NCI-H2171 treated with DMSO at 0.1 percent for 48 hours (cell line): ENCODE measurements around the gene SCFD2.
"Not testable (repeated sequence)": the region's sequence is repeated elsewhere in the genome, so short reads cannot be mapped to it uniquely, and the experiment has no call there.

Experiments
- DNase-seq: peaks from one replicate; lab custom pipeline; 2025; lab: John Stamatoyannopoulos, UW

Gene SCFD2

DNA sequence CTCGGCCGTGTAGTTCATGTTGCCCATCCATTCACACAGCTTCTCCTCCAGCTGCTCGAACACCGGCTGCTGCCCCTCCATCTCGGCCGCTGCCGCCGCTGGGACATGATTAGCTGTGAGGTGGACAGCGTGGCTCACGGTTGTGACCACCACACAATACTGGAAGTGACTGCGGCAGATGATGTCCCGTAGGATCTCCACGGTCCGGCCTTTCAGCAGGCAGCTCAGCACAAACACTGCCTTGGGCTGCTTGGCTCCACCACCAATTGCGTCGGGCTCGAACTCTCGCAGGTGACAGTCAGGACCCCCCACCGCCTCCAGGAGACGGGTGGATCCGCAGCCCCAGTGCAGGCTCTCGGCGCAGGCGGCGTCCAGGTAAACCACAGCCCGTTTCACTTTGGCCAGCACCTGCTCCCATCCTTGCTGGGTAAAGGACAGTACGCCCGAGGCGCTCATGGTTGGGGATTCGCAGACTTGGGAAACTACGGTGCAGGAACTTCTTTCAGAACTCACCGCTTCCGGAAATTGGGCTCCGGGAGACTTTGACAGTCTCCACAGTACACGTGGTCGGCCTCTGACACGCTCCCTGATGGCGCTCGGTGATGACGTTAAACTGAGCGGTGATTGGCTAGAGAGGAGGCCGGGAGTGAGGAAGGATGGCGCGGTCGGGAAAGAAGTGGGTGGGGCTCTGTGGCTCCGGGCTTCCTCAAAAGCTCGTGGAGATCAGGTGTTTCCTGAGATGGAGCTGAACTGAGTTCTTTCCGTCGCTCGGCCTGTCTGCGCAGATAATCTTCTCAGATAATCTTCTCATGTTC, at the start of gene SCFD2:
Gene SCFD2 (minus strand): TSS at position 576 of the 815 bp plus-strand sequence.
- peak; percentile 87 for DNase-seq

DNA sequence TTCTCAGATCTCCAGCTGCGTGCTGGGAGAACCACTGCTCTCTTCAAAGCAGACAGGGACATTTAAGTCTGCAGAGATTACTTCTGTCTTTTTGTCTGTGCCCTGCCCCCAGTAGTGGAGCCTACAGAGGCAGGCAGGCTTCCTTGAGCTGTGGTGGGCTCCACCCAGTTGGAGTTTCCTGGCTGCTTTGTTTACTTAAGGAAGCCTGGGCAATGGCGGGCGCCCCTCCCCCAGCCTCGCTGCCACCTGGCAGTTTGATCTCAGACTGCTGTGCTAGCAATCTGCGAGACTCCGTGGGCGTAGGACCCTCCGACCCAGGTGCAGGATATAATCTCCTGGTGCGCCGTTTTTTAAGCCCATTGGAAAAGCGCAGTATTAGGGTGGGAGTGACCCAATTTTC, 43.6 kb upstream of the SCFD2 start:
- DNase-seq = not testable (repeated sequence)

DNA sequence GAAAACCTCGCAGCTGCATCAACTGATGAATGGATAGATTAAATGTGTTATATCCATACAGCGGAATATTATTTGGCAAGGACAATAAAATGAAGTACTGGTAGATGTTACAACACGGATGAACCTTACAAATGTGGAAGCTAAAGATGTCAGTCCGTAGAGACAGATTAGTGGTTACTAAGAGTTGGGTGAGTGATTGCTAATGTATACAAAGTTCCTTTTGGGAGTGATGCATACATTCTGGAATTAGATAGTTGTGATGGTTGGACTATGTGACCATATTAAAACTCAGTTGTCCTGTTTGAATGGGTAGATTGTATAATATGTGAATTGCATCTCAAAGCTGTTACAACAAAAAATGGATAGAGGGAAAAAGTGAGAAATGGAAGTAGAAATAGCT, 14.4 kb upstream of the SCFD2 start:
- no peak for DNase-seq

DNA sequence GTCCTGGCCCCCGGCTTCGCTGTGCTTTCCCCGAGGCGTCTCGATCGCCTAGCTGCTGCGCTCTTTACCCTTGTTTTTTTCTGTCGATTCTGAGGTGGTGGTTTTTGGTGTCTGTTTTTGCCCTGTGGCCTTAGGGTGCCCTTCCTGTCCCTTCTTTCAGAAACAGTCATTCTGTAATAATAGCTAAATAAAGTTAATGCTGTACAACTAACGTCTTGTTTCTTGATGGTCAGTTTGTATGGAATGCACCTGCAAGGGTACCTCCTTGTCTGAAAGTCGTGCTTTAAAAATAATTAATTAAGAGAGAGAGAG, 12.3 kb upstream of the SCFD2 start:
- DNase-seq = no peak

DNA sequence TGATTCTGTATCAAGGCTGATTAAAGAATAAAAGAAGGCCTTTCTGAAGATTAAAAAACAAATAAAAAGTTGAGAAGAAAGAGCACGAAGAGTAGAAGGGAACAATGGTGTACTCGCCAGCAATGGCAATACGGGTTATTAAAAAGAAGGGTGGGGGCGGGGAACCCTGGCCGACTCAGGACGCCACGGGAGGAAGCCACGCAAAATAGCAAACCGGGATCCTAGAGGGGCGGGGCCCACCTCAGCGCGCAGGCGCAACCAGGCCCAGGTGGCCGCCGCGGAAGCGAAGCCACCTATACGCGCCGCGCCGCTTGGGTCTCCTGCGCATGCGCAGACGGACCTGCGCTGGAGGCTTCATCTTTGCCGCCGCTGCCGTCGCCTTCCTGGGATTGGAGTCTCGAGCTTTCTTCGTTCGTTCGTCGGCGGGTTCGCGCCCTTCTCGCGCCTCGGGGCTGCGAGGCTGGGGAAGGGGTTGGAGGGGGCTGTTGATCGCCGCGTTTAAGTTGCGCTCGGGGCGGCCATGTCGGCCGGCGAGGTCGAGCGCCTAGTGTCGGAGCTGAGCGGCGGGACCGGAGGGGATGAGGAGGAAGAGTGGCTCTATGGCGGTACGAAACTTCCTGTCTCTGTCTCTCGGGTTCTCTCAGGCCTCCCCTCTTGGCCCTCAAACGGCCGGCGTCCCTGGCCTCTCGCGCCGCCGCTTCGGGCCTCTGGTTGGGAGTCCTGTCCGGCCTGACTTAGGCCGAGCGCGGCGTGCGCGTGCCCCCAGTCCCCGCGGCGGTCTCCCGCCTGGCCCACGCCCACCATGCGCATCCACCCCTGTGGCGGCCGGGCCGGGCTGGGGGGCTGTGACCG, 11.7 kb upstream of the SCFD2 start, which contains the start of gene FIP1L1:
Gene FIP1L1 (plus strand): TSS at position 323 of the 852 bp plus-strand sequence. CDS start 198 bp downstream, at position 521.
- peak; percentile 77 for DNase-seq

DNA sequence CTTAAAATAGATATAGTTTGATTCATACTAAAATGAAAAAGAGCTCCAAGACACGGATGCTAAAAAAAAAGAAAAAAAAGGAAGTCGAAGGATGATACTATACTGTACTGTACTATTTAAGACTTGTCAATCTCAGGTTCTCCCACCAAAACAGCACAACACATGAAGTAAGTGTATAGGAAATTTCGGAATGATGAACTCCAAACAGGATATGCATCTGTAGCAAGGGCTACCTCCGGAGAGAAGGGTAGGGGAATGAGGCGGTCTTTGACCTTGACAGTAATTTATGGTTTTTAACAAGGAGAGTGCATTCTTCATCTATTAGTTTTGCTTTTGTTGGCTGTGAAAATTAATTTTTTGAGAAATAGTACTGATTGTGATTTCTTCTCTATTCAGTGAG, 11.0 kb upstream of the SCFD2 start:
- DNase-seq = no peak

DNA sequence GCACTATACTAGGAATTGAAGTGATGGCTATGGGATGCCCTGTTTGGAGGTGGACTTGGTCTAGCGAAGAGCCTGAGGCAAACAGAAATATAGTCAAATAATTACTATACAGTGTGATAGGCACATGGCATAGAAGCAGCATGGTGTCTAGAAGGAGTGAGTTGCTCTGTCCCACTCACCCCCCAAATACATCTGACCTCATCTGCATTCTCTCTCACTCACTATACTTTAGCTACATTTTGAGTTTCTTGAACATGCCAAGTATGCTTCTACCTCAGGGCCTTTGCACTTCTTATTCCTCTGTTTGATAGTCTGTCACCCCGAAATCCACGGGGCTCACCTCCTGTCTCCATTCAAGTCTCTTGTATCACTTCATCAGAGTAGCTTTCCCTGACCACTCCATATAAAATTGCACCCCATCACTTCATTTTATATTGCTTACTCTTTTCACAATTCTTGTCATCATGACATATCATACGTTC, 9.0 kb upstream of the SCFD2 start:
- no peak for DNase-seq

DNA sequence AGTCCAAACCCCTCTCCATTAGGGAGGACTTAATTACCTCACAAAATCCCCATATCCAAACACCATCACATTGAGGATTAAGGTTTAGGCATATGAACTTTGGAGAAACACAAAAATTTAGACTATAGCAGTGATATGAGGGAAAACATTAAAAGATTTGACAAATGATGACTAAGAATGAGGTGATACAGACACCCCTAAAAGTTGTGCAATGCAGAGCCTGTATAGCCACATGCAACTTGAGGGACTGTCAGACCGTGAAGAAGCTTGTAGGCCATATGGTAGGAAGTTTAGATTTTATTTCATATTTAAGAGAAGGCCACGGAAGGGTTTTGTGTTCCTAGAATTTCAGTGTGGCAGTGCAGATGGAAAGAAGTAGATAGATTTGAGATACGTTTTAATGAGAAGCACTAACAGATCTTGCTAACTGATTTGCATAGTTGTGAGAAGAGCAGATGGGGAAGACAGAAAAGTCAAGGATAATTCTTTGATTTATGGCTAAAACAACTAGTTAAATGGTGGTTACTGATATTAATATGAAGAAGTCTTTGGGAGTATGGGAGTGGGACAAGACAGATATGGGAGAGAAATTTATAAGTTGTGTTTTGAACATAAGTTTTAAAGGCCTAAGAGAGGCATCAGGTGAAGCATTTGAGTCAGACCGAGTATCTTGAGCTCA, 6.1 kb upstream of the SCFD2 start:
- DNase-seq = no peak

DNA sequence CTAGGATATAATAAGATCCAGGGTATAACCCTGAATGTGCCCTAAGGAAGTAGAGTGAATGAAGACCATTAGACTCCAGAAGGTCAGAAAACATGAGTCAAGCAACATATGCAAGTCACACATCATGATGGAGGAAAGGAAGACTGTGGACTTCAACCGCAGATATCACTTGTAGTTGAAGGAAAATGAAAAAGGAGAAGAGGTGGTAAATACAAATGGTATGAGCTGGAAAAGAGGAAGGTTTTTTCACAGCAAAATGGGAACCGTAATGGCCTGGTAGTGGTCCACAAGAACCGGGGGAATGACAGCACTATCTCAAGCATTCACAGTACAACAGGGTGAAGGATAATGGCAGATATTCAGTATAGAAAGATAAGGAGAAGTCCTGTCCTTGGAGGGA, 5.2 kb upstream of the SCFD2 start:
- DNase-seq = no peak

DNA sequence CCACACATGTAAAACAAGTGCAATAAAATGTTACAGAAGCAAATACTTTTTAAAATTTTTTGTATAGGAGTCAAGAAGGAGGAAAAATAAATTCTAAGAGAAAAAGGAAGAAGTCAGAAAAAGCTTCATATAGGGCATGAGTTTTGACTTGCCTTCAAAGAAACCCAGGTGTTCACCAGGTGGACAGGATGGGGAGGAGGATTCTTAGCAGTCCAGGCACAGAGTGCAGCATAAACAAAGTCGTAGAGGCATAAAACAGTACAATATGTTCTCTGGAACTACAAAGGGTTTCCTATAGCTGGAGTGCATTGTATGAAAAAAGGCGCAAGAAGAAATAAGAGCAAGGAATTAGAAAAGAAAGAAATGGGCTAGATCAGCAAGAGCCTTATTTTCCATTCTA, 1.9 kb upstream of the SCFD2 start:
- DNase-seq = no peak

DNA sequence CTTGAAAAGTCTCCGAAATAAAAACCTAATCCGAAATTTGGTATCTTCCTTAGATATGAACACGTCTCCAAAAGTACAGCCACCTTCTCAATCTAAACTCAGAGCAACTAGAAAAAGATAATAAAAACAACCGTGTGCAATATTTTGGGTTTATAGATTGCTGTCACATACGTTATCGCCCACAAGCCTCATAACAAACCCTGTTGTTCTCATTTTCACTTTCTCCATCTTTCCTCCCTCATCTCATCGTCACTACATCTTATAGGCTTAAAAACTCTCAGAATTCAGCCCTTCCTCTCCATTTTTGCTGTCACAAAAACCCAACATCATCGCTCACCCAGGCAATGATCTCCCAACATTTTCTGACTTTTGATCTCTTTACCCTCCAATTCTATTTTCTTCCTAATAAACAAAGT, 448 bp upstream of the SCFD2 start:
- DNase-seq = no peak

DNA sequence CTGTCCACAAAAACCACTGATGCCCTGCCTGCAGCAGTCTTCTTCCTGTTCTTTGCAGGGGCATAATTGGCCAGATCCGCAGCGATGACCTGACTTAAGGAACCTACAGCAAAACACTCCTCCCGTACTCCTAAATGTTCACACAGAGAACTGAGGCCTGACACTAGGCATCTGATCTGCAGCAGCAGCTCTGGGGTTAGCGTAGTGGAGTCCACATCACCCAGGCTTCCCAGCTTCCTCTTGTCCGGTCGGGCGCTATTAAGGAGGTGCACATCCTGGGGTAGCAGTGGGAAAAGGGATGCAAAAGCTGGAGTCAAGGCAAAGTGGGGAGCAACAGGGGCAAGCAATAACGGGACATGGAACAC, 758 bp downstream of the SCFD2 start:
- no peak for DNase-seq

DNA sequence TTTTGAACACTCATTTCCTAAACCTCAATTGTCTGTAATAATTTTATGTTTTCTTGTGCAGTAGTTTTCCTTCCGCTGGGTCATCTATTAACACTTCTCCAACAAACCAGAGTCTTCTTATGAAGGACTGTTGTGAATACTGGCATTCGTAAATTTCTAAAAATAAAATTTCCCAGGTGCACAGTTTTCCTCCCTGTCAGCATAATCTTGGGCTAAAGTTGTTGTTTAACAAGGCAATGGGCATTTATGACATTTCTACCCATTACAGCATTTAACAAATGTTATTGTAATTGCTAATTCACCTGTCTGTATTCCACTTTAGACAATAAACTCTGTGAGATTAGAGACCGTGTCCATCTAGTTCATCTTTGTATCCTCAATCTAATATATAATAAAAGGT, 1.2 kb downstream of the SCFD2 start:
- DNase-seq = no peak

DNA sequence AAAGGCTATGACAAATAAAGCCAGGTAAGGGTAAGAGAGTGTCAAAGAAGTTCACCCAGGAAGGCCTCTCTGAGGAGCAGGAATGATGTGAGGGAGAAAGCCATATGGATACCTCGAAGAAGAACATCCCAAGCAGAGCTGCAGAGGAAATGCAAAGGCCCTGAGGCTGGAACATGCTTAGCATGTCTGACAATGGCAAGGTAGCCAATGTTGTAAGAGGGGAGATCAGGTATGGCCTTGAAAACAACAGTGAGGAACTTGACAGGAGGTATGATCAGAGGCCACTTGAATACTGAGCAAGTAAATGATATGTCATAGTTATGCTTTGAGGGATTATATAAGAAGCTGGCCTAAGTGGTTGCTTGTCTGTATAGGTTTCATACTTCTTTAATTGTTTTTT, 3.8 kb downstream of the SCFD2 start:
- no peak for DNase-seq

DNA sequence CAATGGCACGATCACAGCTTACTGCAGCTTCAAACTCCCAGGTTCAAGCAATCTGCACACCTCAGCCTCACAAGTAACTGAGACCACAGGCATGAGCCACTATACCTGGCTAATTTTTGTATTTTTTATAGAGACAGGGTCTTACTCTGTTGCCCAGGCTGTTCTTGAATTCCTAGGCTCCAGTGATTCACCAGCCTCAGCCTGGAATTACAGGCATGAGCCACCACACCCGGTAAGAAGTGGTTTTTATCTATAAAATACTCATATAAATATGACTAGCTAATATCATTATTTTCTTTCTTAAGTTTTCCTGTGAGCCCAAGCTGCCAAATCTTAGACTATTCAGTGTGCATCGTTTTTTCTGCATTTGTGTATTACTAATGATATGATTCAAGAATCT, 4.4 kb downstream of the SCFD2 start:
- DNase-seq = no peak

DNA sequence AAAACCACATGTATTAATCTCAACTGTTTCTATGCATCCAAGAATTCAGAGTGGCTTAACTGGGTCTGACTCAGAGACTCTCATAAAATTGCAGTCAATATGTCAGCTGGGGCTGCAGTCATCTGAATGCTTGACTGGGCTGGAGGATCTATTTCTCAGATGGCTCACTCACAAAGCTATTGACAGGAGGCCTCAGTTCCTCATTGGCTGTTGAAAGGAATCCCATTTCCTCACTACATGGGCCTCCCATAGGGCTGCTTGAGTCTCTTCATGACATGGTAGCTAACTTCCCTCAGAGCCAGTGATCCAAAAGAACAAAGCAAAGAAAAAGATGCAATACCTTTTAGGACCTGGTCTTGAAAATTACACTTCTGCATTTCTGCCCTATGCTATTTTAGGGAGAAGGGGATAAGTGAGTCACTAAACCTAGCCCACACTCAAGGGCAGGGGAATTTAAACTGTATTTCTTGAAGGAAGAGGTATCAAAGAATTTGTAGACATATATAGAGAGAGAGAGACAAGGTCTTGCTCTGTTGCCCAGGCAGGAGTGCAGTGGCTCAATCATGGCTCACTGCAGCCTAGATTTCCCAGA, 9.8 kb downstream of the SCFD2 start:
- no peak for DNase-seq

DNA sequence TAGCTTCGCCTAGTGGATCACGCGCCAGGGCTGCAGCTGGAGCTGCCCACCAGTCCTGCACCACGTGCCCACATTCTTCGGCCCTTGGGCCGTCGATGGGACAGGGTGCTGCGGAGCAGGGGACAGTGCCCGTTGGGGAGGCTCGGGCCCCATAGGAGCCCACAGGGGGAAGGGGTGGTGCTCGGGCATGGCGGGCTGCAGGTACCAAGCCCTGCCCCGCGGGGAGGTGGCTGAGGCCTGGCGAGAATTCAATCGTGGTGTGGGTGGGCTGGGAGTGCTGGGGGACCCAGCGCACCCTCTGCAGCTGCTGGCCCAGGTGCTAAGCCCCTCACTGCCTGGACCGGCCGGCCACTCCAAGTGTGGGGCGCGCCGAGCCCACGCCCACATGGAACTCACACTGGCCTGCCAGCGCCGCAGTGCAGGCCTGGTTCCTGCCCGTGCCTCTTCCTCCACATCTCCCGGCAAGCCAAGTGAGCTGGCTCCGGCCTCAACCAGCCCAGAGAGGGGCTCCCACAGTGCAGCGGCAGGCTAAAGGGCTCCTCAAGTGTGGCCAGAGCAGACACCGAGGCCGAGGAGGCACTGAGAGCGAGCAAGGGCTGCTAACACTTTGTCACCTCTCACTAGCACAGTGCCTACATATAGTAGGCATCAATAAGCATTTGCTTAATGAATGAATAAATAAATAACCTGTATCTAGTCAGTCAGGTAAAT, 11.7 kb downstream of the SCFD2 start:
- no peak for DNase-seq

DNA sequence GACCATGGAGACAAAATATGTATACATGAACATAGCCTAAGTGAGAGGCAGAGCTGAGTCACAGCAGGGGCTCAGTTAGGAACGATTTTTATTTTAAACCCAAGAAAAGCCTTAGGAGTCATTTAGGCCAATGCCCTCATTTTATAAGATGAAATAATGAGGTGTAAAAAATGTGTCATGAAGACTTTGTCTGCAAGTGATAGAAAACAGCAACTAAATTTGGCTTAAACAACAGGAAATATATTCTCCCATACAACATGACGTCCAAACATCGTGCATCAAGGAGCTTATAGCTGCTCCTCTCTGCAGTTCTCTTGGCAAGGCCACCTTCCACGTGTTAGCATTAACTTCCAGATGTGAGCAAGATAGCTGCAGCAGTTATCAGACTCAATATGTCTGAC, 16.8 kb downstream of the SCFD2 start:
- no peak for DNase-seq

DNA sequence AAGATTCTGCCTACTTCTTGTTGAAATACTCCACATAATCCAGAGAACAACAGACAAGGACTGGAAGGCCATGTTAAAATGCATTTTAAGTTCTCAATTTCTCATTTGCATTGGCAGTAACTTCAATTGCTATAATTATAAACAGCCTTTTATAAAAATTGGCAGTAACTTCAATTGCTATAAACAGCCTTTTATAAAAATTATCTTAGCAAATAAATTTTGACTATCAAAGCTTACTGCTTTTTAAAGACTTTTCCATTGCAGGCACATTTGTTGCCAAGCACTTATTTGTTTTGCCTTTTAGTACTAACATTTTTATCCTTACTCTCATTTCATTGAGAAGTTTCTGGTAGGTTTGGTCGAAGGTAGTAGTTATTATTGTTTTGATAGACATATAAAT, 17.8 kb downstream of the SCFD2 start:
- DNase-seq = no peak

DNA sequence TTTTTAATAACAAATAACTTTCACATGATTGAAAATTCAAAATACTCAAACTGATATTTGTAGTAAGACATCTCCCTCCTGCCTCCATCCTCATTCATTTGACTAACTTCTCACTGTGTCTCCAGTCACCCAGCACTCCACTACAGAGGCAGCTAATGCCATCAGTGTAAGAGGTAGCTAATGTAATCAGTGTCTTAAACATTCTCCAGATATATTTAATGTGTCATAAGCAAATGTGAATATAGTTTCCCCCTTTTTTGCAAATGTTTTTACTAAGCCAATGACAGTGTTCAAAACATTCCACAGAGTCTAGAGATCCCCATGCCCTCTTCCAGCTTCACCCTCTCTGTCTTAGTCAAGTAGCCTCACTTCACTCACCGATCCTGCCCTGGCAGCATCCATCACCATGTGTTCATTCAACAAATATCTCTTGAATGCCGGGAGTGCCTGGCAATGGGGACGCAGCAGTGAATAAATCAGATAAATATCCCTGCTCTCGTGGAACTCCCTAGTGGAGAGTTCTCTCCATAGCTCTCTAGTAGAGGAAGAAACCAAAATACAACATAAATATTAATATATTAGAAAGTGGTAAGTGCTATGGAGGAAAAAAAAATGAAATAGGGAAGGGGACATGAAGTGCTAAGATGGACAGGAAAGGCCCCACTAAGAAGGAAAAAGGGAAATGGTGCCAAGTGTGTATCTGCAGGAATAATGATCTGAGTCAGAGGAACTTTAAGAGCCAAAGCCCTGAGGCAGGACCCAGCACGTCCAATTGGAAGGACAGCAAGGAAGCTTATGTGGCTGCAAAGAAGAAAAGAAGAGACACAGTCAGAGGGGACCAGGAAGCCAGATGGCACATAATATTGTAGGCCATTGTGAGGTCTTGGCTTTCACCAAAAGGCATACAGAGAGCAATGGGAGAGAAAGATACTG, 18.7 kb downstream of the SCFD2 start:
- no peak for DNase-seq

DNA sequence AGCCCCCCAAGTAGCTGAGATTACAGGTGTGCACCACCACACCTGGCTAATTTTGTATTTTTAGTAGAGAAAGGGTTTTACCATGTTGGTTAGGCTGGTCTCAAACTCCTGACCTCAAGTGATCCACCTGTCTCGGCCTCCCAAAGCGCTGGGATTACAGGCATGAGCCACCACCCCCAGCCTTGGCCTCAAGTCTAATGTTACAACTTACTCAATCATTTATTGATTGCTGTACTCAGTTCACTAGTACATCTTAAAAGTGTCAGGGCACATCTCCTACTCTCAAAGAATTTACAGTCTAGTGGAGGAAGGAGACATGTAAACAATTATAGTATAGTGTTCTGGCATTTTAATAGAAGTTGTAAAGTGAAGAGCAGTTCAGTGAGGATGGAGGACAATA, 19.5 kb downstream of the SCFD2 start:
- DNase-seq = not testable (repeated sequence)
